ENCODE measurements around the gene SEL1L.
"Not testable (repeated sequence)": the region's sequence is repeated elsewhere in the genome, so short reads cannot be mapped to it uniquely, and the experiment has no call there.

The SEL1L gene

GRCh38 chr14:81472096-81472800 is 61.4 kb downstream of the SEL1L start:
- no peak for DNase-seq

GRCh38 chr14:81471062-81471461 is 62.6 kb downstream of the SEL1L start:
- no peak for DNase-seq

- not testable (repeated sequence) for DNase-seq
Measured at GRCh38 chr14:81470557-81470826, 63.2 kb downstream of the SEL1L start.

GRCh38 chr14:81466854-81467253 is 66.8 kb downstream of the SEL1L start:
- no peak for DNase-seq

GRCh38 chr14:81465507-81466228 is 68.0 kb downstream of the SEL1L start:
- DNase-seq, result no peak

- not testable (repeated sequence) for DNase-seq
Measured at GRCh38 chr14:81465003-81465392, 68.7 kb downstream of the SEL1L start.

GRCh38 chr14:81464253-81465002 is 69.2 kb downstream of the SEL1L start:
- DNase-seq, result peak; percentile 81

GRCh38 chr14:81462356-81462755 is 71.3 kb downstream of the SEL1L start:
- not testable (repeated sequence) for DNase-seq

GRCh38 chr14:81459912-81460311 is 73.7 kb downstream of the SEL1L start:
- DNase-seq, result no peak

- no peak for DNase-seq
Measured at GRCh38 chr14:81458352-81458751, 75.3 kb downstream of the SEL1L start.

- no peak for DNase-seq
Measured at GRCh38 chr14:81455390-81455789, 78.3 kb downstream of the SEL1L start.

- DNase-seq, result no peak
Measured at GRCh38 chr14:81454572-81455218, 79.0 kb downstream of the SEL1L start.

- peak; percentile 61 for DNase-seq
Measured at GRCh38 chr14:81453166-81453766, 80.4 kb downstream of the SEL1L start.

- no peak for DNase-seq
Measured at GRCh38 chr14:81452341-81453133, 81.1 kb downstream of the SEL1L start.

- DNase-seq, result no peak
Measured at GRCh38 chr14:81450976-81451375, 82.7 kb downstream of the SEL1L start.

- no peak for DNase-seq
Measured at GRCh38 chr14:81450100-81450531, 83.5 kb downstream of the SEL1L start.

GRCh38 chr14:81449576-81449975 is 84.1 kb downstream of the SEL1L start:
- DNase-seq, result no peak

GRCh38 chr14:81449114-81449513 is 84.5 kb downstream of the SEL1L start:
- DNase-seq, result no peak

- DNase-seq, result no peak
Measured at GRCh38 chr14:81447021-81447764, 86.5 kb downstream of the SEL1L start.

GRCh38 chr14:81446279-81447007 is 87.2 kb downstream of the SEL1L start:
- DNase-seq, result no peak

Measured in CD4-positive, alpha-beta T cell treated with Interleukin-12 subunit alpha and Interleukin-12 subunit beta, for 1 hour (primary cell).